GM13976 (cell line): ENCODE data around the gene CAPG.

ENCODE experiments used
- DNase-seq: peaks from one replicate; pipeline ENCODE4 v3.0.0; 2012; ENCODE audit warnings: low spot score
- in situ Hi-C: fragments of 300-500 bp; cut with MboI; formaldehyde crosslinking; loops from one replicate; pipeline ENCODE4 v1.12.0; 2022; ENCODE audit warnings: low sequenced_read_pairs, mixed read lengths, inconsistent platforms; ENCODE audit not compliant: unreplicated experiment
- TF ChIP-seq, protein P1 (sequence below): IDR thresholded peaks from 2 replicates; pipeline ENCODE4 v1.5.1; 2012; ENCODE audit warnings: borderline replicate concordance, mild to moderate bottlenecking; ENCODE audit not compliant: insufficient read depth; ENCODE audit errors: extremely low read depth, missing control alignments, control extremely low read depth

CAPG gene

DNA sequence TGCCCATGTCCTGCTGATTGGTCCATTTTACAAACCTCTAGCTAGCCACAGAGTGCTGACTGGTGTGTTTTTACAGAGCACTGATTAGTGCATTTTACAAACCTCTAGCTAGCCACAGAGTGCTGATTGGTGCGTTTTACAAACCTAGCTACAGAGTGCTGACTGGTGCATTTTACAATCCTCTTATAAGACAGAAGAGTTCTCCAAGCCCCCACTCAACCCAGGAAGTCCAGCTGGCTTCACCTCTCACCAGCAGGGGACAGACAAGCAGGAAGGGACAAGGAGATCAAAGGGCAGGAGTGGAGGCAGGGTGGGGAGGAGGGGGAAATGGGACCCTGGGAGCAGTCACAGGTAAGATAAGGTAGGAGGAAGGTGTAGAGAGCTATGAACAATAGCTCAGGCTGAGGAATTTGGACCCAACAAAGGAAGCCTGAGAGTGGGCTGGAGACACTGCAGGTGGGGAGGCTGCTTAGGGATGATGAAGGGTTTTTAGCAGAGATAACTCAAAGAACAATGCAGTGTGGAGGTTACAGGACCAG lies 45.5 kb upstream of the CAPG start:
- in situ Hi-C loops = no loop called here
- TF ChIP-seq, protein P1, sequence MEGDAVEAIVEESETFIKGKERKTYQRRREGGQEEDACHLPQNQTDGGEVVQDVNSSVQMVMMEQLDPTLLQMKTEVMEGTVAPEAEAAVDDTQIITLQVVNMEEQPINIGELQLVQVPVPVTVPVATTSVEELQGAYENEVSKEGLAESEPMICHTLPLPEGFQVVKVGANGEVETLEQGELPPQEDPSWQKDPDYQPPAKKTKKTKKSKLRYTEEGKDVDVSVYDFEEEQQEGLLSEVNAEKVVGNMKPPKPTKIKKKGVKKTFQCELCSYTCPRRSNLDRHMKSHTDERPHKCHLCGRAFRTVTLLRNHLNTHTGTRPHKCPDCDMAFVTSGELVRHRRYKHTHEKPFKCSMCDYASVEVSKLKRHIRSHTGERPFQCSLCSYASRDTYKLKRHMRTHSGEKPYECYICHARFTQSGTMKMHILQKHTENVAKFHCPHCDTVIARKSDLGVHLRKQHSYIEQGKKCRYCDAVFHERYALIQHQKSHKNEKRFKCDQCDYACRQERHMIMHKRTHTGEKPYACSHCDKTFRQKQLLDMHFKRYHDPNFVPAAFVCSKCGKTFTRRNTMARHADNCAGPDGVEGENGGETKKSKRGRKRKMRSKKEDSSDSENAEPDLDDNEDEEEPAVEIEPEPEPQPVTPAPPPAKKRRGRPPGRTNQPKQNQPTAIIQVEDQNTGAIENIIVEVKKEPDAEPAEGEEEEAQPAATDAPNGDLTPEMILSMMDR = no peak
- DNase-seq = no peak

DNA sequence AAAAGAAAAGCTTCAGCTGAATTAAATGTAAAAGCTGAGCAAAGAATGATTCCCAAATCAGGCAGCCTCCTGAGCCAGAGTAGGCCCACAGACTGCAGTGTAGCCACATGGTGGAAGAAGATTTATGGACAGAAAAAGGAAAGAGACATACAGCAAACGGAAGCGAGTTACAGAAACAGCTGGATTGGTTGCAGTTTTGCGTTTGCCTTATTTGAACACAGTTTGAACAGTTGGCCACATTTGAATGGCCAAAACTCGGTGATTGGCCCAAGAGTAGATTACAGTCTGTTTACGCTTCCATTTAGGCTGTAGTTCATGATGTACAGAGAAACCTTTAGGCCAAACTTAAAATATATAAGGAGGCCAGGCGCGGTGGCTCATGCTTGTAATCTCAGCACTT lies 43.4 kb upstream of the CAPG start:
- in situ Hi-C loops = no loop called here
- TF ChIP-seq, protein P1 = no peak
- no peak for DNase-seq

- in situ Hi-C loops = no loop called here
- no peak for DNase-seq
- TF ChIP-seq, protein P1 = no peak
Observed at GRCh38 chr2:85452237-85452636, 42.1 kb upstream of the CAPG start.

- DNase-seq = no peak
- TF ChIP-seq, protein P1 = no peak
- in situ Hi-C loops = no loop called here
Observed at GRCh38 chr2:85449214-85449588, 39.0 kb upstream of the CAPG start.

- no peak for DNase-seq
- in situ Hi-C loops = no loop called here
- TF ChIP-seq, protein P1 = no peak
Observed at GRCh38 chr2:85448461-85449213, 38.5 kb upstream of the CAPG start.

DNA sequence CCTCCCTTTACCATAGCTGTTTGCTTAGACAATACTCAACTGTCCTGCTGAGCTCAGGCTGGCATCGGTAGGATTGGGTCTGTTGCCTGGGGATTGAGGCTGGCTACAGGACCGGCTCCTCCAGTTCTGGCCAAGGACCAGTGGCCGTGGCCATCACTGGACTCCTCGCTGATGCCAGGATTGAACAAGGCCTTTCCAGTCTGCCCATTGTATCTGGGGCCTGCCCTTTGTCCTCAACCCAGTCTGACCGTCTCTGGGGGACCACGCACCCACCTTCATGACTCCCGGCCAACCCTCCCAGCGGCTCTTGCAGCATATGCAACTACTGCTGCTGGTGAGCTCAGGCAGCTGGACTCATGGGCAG lies 37.0 kb upstream of the CAPG start:
- in situ Hi-C loops = no loop called here
- DNase-seq = no peak
- TF ChIP-seq, protein P1 = no peak
